A204.1 (cell line): ENCODE results near the gene CUEDC2.

Source experiments
- FAIRE-seq: peaks from 2 replicates; lab custom pipeline; 2012; peaks lifted over from hg19 to GRCh38; lab: Jason Lieb, UNC

CUEDC2 gene

DNA sequence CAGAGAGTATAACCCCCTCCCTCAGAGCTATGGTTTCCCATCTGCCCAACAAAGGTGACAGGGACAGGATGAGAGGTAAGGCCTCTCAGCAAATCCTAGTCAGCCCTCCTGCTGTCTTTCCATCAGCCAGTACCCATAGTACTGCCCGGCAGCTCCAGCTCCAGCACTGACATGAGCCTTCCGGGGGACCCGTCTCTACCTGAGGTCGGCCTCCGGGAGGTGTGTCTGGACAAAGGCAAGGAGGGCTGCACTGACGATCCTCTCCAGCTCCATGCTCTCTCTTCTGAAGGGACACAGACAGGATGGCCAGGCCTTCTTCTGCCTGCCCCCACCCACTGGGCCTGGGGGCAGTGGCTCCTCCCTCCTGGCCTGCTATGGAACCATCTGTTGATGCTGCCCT, 7.5 kb downstream of the CUEDC2 start:
- FAIRE-seq, result no peak

DNA sequence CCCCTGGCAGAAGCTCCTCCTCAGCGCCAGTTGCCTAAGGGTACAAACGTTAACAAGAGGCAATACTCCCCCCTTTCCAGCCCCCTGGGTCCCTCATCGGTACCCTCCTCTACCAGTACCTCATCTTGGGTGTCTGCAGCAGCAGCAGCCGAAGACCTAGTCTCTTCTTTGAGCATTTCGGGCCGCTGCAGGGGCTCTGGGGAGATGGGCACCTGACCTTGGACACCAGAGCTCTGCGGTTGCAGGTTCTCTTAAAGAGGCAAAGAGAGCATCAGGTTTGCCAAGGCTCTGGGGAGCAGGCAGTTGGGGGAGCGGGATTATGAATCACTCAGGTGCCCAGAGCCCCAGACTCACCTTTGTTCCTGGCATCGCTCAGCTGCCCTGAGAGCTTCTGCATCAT, 8.2 kb downstream of the CUEDC2 start:
- no peak for FAIRE-seq

DNA sequence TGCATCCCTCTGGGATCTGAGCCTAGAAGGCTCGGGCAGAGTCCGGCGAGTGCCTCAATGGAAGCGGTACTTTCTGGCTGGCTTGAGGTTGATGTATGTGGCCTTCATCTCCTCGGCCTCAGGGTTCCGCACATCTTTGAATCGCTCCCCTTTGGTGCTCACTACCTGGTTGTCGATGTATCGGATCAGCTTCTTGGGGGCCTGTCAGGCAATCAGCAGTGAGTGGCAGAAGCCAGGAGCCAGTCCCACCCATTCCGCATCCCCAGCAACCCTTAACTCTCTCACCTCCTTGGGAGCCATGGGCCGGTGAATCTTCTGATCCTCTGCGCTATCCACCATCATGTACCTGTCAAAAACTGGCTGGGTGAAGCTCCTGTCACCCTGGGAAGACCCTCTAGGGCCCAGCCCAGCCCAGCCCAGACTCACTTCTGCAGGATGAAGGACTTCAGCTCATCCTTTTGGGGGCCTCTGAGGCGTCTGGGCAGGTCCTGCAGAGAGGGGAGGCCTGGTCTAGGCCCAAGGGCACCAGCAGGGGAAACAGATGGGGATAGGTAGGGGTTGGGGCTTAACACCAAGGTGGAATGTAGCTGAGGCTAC, 8.9 kb downstream of the CUEDC2 start:
- FAIRE-seq, result no peak

DNA sequence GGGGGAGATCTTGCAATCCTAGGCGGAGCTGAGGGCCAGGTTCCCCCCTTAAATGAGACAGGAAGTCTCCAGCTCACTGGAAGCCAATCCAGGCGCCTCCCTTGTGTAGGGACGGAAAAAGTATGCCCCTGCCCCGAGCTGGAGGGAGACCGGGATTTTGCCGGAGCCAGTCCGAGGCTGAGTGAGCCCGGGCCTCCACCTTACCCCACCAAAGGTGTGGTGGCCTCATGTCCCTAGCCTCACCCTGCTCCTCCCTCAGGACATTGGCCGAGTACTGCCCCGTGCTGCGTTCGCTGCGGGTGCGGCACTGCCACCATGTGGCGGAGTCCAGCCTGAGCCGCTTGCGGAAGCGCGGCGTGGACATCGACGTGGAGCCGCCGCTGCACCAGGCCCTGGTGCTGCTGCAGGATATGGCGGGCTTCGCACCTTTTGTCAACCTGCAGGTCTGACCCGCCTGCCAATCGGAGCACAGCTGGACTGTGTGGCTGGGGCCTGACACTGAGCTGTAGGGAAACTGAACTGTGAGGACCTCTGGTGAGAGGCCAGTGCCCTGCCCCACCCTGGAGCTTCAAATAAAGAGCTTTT, 9.7 kb downstream of the CUEDC2 start:
- FAIRE-seq, result no peak

DNA sequence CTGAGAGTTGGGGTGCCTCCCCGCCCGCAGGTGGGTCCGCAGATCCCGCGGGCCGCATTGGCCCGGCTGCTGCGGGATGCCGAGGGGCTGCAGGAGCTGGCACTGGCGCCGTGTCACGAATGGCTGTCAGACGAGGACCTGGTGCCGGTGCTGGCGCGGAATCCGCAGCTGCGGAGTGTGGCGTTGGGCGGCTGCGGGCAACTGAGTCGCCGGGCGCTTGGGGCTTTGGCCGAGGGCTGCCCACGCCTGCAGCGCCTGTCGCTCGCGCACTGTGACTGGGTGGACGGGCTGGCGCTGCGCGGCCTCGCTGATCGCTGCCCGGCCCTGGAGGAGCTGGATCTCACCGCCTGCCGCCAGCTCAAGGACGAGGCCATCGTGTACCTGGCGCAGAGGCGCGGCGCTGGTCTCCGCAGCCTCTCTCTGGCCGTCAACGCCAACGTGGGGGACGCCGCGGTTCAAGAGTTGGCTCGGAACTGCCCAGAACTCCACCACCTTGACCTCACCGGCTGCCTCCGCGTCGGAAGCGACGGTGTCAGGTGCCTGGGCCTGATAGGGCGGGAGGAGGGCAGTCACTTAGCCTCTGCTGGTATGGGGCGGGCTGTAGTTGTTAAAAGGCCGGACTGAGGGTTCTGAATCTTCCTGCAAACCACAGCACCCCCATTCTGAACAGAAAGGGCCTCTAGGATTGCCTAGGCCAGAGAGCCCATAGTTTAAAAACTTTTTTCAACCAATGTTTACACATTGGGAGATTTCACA, 10.4 kb downstream of the CUEDC2 start:
- FAIRE-seq, result no peak

DNA sequence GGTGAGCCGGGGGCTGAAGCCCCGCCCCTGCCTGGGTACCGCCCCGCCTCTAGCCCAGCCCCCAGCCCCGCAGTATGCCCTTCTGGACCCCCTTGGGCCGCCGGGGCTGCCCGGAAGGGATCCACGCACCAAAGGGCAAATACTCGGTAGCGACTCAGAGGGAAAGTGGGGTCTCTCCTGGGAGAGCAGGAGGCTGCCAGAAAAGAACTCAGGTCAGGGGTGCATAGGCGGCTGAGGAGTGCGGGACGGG, 10.9 kb downstream of the CUEDC2 start:
- FAIRE-seq, result no peak

DNA sequence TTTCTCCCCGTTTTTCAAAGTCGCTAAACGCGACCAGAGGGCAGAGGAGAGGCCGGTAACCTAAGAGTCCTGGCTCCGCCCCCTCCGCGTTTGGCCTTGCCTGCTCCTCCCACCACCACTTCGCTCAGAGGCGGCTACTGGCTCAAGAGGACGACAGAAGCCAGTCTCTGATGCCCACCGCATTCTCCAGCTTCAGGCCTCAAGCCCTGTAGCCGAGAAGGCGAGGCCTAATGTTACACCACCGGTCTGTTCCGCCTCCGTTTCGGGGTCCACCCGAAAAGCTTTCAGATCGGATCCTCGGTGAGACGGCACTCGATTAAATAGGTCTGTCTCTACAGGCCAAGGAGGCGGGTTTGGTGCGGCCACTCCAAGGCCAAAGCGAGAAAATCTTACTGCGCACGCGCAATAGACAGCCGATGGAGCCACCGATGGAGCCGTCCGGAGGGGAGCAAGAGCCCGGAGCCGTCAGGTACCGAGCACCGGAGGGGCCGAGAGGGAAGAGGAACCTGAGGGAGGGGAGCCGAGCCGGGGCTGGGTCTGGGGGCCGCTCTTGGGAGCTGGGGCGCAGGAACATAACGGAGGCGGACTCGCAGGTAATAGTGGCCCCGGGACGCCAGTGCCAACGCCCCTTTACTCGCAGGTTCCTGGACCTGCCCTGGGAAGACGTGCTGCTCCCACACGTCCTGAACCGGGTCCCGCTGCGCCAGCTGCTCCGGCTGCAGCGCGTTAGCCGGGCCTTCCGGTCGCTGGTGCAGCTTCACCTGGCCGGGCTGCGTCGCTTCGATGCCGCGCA, 11.5 kb downstream of the CUEDC2 start, which contains the start of gene FBXL15:
Gene FBXL15 (plus strand): TSS at position 123 of the 793 bp plus-strand sequence. CDS start 294 bp downstream, at position 417.
- peak; percentile 89 for FAIRE-seq

DNA sequence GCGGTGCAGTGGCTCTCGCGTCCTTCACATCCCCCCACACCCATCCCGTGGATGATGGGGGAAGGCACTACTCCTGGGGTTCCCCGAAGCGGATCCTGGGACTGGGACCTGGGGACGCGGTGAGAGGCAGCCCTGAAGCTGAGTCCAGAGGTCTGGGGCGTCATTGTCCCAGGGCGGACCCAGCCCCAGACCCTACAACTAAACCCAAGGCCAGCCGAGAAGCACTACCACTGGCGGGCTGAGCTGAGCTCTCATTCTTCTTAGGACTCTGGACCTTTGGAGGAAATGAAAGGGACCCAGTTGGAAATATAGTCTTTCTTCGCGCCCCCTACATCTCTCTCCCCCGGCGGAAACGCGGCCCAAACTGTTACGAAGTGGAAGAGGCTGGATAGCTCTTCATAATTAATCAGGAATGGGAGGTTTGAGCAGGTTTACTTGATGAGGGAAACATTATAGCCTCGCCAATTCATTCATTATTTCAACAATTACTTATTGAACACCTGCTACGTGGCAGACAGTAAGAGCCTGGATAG, 12.1 kb downstream of the CUEDC2 start:
- no peak for FAIRE-seq

DNA sequence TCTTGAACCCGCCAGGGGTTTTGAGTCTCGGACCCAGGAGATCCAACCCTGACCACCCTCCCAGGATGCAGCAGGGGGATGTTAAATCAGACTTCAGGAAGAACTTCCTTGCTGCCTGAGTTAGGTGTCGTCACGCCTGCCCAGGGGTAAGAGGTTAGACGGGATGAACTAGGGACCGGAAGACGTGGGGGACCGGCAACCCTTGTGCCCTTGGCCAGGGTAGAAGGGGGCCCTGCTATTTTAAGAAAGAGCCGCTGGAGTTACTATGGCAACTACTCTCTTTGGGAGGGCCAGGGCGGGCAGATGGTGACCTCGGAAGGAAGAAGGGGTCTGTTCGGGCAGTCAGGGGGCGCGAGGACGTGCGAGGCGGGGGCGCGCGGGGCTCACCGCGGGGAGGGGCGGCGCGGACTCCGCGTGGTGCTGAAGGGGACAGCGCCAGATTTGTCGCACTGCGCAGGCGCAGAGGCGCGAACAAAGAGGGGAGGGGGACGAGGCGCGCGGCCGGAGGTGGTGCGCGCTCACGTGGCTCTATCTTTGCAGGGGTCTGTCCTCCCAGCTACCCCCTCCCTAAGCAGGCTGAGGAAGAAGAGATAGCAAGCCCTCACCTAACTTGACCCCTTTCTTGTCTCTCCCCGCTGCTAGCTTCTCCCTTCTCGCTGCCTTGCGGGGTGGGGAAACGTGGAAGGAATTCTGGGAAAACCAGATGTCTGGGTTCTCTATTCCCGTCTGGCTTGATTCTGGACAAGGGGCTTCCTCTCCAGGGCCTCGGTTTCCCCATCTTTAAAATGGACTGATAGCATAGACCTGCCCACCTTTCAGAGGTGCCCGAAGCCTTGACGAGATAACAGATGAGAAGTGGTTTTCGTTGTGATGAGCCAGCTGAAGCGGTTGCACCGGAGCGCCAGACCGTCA, 12.8 kb downstream of the CUEDC2 start:
- no peak for FAIRE-seq

DNA sequence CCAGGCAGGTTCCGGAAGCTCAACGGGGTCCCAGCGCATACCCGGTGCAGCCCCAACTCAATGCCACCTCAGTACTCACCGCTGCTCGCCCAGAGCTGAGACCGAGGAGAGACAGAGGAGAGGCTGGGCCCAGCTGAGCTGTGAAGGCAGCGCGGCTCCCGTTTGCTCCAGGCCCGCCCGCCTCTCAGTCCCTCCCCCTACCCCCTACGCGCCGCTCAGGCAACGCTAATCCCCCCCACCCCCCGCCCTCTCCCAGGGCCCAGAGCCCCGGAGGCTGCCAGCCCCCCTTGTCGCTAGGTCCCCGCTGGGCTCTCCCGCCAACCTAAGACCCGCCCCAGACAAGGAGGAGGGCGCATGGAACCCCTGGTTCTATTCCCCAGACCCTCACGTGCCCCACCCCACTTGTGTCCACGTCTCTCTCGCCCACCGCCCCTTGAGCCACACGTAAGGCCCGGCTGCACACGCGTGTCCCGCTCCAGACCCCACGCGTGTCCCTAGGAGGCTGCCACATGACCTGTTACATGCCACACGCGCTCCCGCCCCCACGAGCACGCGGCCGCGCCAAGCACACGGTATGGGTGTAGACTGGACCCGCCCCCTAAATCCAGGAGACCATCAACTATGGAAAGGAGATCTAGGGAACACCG, 13.6 kb downstream of the CUEDC2 start, which contains the start of gene PSD:
Gene PSD (minus strand): TSS at position 164 of the 647 bp plus-strand sequence. CDS start 1,747 bp downstream, outside the sequence.
- no peak for FAIRE-seq

DNA sequence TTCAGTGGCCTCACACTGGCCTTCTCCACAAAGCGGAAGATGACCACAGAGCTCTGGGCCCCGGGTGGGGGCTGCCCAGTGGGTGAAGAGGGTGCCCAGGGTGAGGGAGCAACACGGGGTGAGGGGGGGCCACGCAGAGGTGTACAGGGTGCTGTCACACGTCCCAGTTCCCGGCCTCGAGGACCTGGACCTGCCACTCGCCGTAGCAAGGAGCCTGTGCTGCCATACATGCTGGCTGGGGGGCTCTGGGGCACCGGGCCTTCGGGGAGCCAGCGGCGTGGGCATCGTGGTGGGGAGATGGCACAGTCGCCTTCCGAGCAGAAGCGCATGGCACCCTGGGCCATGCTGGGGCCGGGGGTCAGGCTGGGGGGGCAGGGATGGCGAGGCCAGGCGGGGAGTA, 15.7 kb downstream of the CUEDC2 start:
- FAIRE-seq, result no peak

DNA sequence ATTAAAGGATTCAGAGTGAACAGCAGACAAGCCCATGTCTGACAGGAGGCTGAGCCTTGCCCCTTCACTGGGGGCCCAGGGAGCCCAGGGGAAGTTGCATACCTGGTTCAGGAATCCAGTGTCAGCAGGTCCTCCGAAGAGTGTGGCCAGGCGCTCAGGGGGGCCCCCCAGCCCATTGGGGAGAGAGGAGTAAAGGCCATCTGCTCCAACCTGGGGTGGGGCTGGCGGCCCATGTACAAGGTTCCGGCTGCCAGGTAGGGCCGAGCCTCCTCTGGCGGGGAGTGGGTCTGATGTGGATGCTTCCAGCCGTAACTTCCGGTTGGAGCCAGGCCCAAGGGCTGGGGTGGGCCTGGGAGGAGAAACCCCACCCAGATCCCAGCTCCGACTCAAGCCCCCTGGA, 16.1 kb downstream of the CUEDC2 start:
- no peak for FAIRE-seq

DNA sequence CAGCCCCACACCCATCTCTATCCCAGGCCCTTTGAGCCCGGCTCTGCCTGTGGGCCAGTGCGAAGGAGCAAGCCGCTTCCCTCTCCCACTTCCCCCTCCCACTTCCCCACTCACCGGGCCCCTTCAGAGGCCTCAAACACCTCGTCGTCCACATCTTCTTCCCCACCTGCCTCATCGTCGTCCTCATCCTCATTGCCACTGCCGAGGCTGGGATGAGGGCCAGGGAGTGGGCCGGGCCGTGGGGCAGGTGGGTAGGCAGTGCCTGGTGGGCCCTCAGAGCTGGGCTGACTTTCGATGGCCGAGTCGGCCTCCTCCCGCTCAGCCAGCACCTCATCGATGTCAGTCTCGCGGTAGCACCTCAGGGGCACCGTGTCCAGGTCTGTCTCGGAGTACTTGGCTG, 17.6 kb downstream of the CUEDC2 start:
- no peak for FAIRE-seq

DNA sequence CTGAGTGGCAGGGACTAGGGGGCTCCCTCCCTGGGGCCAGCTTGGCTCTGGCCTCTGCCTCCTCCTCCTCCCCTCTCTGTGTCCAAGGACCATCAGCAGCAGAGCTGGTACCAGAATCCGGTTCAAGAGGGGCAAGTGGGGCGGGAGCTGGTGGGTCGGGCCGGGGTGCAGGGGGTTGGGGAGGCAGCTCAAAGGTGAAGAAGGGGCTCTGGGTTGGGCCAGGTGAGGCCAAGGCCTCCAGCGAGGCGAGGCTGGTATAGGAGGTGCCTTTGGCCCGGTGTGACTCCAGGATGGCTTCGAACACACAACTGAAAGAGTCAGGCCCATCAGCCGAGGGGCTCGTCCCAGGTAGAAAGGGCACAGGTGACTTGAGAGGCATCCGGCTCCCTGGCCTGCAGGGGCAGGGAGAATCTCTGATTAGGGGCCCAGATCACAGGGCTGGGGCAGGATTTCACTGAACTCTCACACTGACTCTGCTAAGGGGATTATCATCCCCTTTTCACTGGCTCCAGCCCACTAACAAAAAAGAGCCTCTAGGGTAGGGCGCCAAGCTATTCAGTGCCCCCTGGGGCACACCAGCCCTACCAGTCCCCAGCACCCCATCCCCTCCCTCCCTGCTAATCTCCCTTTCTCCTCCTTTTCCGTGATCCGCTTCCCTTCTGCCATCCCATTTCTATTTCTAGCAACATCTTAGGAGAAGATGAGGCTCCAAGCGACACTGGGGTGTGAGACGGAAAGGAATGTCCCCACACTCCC, 18.4 kb downstream of the CUEDC2 start:
- FAIRE-seq, result no peak

DNA sequence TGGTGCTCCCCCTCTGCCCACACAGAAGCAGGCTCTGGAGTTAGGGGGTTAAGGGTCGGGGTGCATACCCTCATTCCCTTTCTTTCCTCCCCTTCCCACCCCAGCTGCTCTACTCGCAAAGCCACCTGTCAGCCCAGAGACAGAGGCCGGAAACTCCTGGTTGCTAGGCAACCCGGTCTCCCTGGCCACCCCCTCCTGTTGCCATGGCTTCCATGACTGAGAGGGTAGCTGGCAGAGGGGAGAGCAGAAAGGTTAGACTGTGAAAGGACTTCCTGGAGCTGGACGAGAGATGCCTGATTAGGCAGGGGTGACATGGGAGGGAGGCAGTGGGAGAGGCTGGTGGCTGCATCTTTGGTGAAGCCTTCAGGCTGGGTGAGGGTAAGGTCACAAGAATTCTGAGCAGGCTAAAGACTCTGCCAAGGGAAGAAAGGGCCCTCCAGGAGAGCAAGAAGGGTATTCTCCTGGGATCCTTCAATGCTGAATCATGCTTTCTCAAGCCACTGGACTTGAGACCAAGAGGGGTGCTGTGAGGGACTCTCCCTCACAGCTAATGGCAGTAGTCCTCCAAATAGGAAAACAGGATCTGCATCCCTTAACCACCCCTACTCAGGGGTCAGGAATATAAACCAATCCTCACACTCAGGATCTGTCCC, 19.2 kb downstream of the CUEDC2 start:
- no peak for FAIRE-seq

DNA sequence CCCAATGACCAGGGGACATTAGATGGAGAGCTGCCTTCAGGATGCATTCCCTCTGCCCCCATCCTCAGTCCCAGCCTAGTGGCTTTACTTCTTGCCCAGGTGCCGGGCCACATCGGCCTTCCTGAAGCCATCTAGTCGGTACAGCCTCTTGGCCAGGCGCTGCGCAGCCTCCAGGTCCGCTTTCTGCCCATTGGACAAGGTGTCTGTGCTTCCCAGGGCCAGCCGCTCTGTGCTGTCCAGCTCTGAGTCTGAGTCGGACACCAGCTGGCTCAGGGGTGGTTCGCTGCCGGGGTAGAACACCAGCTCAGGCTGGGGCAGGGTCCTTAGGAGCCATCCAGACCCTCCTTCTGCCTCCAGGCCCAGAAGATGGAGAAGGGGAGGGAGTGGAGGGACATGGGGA, 20.1 kb downstream of the CUEDC2 start:
- FAIRE-seq, result no peak

DNA sequence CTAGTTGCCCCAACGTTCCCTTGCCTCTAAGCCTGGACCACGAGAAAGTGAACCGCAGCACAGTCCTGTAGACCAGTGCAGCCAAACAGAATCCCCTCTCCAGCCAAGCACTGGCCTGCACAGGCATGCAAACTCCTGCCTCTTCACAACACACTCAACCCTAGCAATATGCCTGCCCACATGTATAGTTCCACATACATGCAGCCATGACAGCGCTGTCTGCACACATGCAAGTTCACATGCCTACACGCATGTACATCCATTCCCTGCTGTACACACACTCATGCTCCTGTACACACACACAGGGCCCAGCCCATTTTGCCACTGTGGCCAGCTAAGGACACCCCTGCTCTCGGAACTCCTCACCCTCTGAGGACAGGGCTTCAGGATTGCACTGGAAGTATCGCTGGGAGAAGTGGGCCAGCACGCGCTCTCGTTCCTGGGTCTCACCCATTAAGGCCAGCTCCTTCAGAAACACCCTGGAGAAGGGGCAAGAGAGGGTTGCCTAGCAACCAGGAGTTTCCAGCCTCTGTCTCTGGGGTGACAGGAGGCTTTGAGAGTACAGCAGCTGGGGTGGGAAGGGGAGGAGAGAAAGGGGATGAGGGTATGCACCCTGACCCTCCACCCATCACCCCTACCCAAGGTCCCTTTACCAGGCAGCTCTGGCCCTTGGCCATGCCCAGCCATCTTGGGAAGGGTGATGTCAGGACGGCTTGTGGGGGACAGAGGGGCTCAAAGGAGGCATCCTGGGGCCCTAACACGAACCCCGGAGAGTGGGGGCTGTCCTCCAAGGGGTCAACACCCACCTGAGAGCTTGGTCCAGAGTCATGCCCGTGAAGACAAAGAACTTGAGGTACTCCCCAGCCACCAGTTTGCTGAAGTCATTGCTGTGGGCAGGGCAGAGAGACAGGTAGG, 20.8 kb downstream of the CUEDC2 start:
- no peak for FAIRE-seq

DNA sequence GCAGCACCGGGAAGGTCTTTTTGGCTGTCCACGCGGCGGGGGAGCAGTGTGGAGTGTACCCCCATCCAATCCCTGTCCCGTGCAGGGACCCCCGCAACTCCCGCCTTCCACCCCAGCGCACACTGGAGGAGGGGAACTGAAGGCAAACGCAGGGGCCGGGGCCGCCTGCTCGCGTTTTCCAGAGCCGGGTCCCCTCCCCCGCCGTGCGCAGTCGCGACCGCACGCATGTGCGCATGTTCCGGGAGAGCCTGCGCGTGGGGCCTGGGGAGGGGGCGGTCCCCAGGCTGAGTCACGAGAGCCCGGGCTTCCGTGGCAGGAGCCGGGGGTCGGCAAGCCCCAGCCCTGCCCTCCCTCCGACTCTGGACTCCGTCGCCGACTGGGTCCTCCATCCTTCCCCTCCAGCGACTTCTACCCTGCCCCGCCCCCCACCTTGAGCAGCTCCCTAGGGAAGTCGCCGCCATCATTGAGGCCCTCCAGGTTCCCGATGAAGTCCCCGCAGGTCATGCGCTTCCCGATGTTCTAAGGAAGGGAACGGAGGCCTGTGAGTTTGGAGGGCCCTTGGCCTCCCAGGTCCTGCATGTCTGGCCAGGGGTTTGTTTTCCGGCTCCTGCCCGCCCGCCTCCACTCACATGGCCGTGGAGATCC, 21.8 kb downstream of the CUEDC2 start:
- no peak for FAIRE-seq
